ENCODE data around the gene AGPS. TPM values are rescaled to one million over a fixed set of nuclear protein-coding genes. Genes with fewer than 3 reads are reported as not detected.

Gene AGPS
- total and polyA plus RNA-seq, 10 of the 15 experiments (the other 5 are each of a cell fraction or from before 2014, with no cell fraction given): 7.9 to 54.2 (median 38.7) TPM

GRCh38 chr2:177592945-177593344, 200.4 kb downstream of the AGPS start:
- in situ Hi-C loops (cut with MboI): no loop called here

More at GRCh38 chr2:177592945-177593344, 200.4 kb downstream of the AGPS start:
- Histone ChIP-seq H3K27me3 (replicated peaks in 1 of 2; ENCODE audit: control insufficient read depth in 2 of 2, insufficient read depth in 2 of 2, low read length in 1 of 2) (no peaks in the 10 kb centered on the region), H2AFZ (ENCODE audit: control insufficient read depth, low read depth, low read length) (no peak overlapping the region), H3K36me3 (ENCODE audit: control insufficient read depth in 2 of 2, insufficient read depth in 2 of 2, low read length in 1 of 2) (no peaks in the 10 kb centered on the region), H3K9me3 (replicated peaks; ENCODE audit: control insufficient read depth, insufficient read depth, low read length) (no peaks in the 10 kb centered on the region), H3K79me2 (ENCODE audit: control insufficient read depth, insufficient read depth, low read length) (no peaks in the 10 kb centered on the region), H4K20me1 (ENCODE audit: control insufficient read depth, insufficient read depth) (no peaks in the 10 kb centered on the region), H3K9ac (ENCODE audit: control insufficient read depth, insufficient read depth, low read length) (no peak overlapping the region), H3K4me2 (ENCODE audit: control insufficient read depth, insufficient read depth) (no peak overlapping the region), H3K27ac (ENCODE audit: control insufficient read depth, insufficient read depth) (no peak overlapping the region), H3K4me1 (ENCODE audit: control insufficient read depth, insufficient read depth, low read length) (no peaks in the 10 kb centered on the region), H3K4me3 (no peak overlapping the region)
- RAD21 ChIA-PET (ENCODE audit: unreplicated experiment): no interaction called here
- SMC1A ChIA-PET (ENCODE audit: uncharacterized antibody, unreplicated experiment): interaction anchor here (0.6 to 1.3 kb wide), 5 partner anchors 41 to 428 kb away, joined by 3 to 4 read pairs (median 4); no protein-coding TSS in a partner anchor
- intact Hi-C loops (cut with micrococcal nuclease; ENCODE audit: unreplicated experiment): no loop called here
- no TSS peak for BruUV-seq (replicated peaks)
- no peak for ATAC-seq
- CTCF ChIA-PET: interaction anchor here (2.1 to 2.4 kb wide), 3 partner anchors 11 to 258 kb away, joined by 5 to 6 read pairs (median 5); no protein-coding TSS in a partner anchor
- FAIRE-seq: no peak
- no peak for DNase-seq (ENCODE audit: low read depth, low spot score)
- TF ChIP-seq FOXK2 (IDR thresholded peaks at IDR 0.05) (no peak), CBFB (IDR thresholded peaks at IDR 0.05; ENCODE audit: low read depth) (no peak), RELB (IDR thresholded peaks at IDR 0.05; ENCODE audit: low read depth) (no peak), MYC (IDR thresholded peaks at IDR 0.05; ENCODE audit: insufficient read depth, insufficient read length, insufficient replicate concordance, low read length, severe bottlenecking) (no peak), MTA2 (IDR thresholded peaks at IDR 0.05; ENCODE audit: low read depth) (no peak), TCF3 (IDR thresholded peaks at IDR 0.05; ENCODE audit: borderline replicate concordance, insufficient read depth, low read depth, low read length) (no peak), NFIC (IDR thresholded peaks at IDR 0.05; ENCODE audit: low read depth, low read length) (no peak), ZNF24 (IDR thresholded peaks at IDR 0.05) (no peak), TARDBP (IDR thresholded peaks at IDR 0.05; ENCODE audit: borderline replicate concordance) (no peak), CUX1 (IDR thresholded peaks at IDR 0.05; ENCODE audit: insufficient replicate concordance, low read depth, low read length) (no peak), PAX8 (IDR thresholded peaks at IDR 0.05) (no peak)
- POLR2A ChIA-PET: interaction anchor here (0.6 kb wide), 1 partner anchor 203 kb away, joined by 4 read pairs; no protein-coding TSS in a partner anchor
